ENCODE data around the gene BTN2A1.

Gene BTN2A1

GRCh38 chr6:26445934-26446667 is 11.7 kb upstream of the BTN2A1 start:
- H3K4me3 ChIP-seq (ENCODE audit: low read depth, low read length), result no peak overlapping the region
- TF ChIP-seq CTCF (IDR thresholded peaks at IDR 0.05; ENCODE audit: borderline replicate concordance, insufficient read depth, low read depth, low read length), result no peak

DNA sequence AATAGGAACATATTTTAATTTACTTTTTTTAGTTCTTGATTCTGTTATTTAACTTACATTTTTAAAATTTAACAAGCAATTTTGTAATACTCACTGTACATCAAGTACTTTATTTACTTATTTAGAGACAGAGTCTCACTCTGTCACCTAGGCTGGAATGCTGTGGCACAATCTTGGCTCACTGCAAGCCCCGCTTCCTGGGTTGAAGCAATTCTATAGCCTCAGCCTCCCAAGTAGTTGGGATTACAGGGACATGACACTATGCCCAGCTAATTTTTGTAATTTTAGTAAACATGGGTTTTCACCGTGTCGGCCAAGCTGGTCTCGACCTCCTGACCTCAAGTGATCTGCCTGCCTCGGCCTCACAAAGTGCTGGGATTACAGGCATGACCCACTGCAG is 10.5 kb upstream of the BTN2A1 start:
- TF ChIP-seq CTCF (IDR thresholded peaks at IDR 0.05; ENCODE audit: borderline replicate concordance, insufficient read depth, low read depth, low read length), result no peak
- no peak overlapping the region for H3K4me3 ChIP-seq (ENCODE audit: low read depth, low read length)

- H3K4me3 ChIP-seq (ENCODE audit: low read depth, low read length), result no peak overlapping the region
- TF ChIP-seq CTCF (IDR thresholded peaks at IDR 0.05; ENCODE audit: borderline replicate concordance, insufficient read depth, low read depth, low read length), result no peak
Measured at GRCh38 chr6:26450240-26450639, 7.5 kb upstream of the BTN2A1 start.

- no peak overlapping the region for H3K4me3 ChIP-seq (ENCODE audit: low read depth, low read length)
- TF ChIP-seq CTCF (IDR thresholded peaks at IDR 0.05; ENCODE audit: borderline replicate concordance, insufficient read depth, low read depth, low read length), result no peak
Measured at GRCh38 chr6:26452631-26453235, 5.0 kb upstream of the BTN2A1 start.

DNA sequence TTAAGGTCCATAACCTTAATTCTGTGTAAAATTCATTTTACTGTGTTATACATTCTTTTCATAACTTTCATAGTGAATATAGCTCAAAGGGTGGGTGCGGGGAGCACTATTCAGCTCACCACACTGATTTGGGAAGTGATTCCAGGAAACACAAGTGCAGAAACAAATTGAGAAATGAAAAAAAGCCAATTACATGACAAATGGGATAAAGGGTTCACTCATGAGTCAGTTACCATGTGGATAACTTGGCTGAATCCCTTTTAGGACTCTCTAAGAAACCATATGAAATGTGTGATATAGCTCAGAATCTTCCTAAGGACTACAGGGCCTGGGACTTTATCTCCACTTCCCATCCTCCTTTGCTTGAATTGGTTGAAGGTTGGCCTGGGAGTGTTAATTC is 3.1 kb upstream of the BTN2A1 start:
- no peak overlapping the region for H3K4me3 ChIP-seq (ENCODE audit: low read depth, low read length)
- TF ChIP-seq CTCF (IDR thresholded peaks at IDR 0.05; ENCODE audit: borderline replicate concordance, insufficient read depth, low read depth, low read length), result no peak

DNA sequence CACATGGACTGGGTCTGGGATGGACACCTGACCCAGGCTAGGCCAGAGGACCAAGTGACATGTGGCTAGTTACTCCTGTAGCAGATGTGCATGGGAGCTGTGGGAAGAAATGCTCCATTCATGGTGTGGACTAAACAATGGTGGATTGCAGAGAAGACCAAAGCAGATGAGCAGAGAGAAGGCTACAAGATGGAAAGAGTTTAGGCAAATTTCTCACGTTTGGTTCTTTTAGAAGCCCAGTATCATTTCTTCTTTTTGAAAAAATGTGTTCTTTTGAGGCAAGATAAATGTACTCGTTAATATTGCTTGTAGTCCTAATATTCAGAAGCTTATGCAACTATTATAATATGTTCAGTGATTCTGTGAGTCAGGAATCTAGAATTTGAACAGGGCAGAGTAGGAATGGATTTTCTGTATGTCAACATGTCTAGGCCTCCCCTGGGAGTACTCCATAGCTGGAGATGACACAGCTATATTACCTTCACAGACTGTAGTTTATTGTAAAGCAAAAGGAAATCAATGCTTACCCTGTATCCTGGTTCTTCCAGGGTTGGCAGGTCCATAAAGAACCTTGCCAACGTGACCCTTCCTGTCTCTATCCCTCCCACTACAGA is 2.3 kb upstream of the BTN2A1 start:
- TF ChIP-seq CTCF (IDR thresholded peaks at IDR 0.05; ENCODE audit: borderline replicate concordance, insufficient read depth, low read depth, low read length), result no peak
- no peak overlapping the region for H3K4me3 ChIP-seq (ENCODE audit: low read depth, low read length)

All from GM12875 (cell line).